Measurements from ENCODE around the gene GALNT18. TPM values are rescaled to one million over a fixed set of nuclear protein-coding genes. Genes with fewer than 3 reads are reported as not detected.

Gene GALNT18
- total RNA-seq, 1 donor from 2014 or later: 1.2 TPM

GRCh38 chr11:11316651-11317230 lies 305.1 kb downstream of the GALNT18 start:
- intact Hi-C loops (cut with micrococcal nuclease): no loop called here

- intact Hi-C loops (cut with micrococcal nuclease): no loop called here
Measured at GRCh38 chr11:11313902-11314692, 307.7 kb downstream of the GALNT18 start.

- intact Hi-C loops (cut with micrococcal nuclease): no loop called here
Measured at GRCh38 chr11:11313426-11313825, 308.4 kb downstream of the GALNT18 start.

- intact Hi-C loops (cut with micrococcal nuclease): no loop called here
Measured at GRCh38 chr11:11312738-11313137, 309.1 kb downstream of the GALNT18 start.

- intact Hi-C loops (cut with micrococcal nuclease): no loop called here
Measured at GRCh38 chr11:11311169-11311568, 310.6 kb downstream of the GALNT18 start.

GRCh38 chr11:11309906-11310305 lies 311.9 kb downstream of the GALNT18 start:
- intact Hi-C loops (cut with micrococcal nuclease): no loop called here

GRCh38 chr11:11308249-11308648 lies 313.6 kb downstream of the GALNT18 start:
- intact Hi-C loops (cut with micrococcal nuclease): no loop called here

- intact Hi-C loops (cut with micrococcal nuclease): no loop called here
Measured at GRCh38 chr11:11306855-11307254, 314.9 kb downstream of the GALNT18 start.

- intact Hi-C loops (cut with micrococcal nuclease): no loop called here
Measured at GRCh38 chr11:11304550-11304949, 317.3 kb downstream of the GALNT18 start.

GRCh38 chr11:11302565-11302964 lies 319.2 kb downstream of the GALNT18 start:
- intact Hi-C loops (cut with micrococcal nuclease): no loop called here

GRCh38 chr11:11301212-11301611 lies 320.6 kb downstream of the GALNT18 start:
- intact Hi-C loops (cut with micrococcal nuclease): no loop called here

- intact Hi-C loops (cut with micrococcal nuclease): no loop called here
Measured at GRCh38 chr11:11297578-11297977, 324.2 kb downstream of the GALNT18 start.

GRCh38 chr11:11296434-11296833 lies 325.4 kb downstream of the GALNT18 start:
- intact Hi-C loops (cut with micrococcal nuclease): no loop called here

GRCh38 chr11:11294551-11294855 lies 327.3 kb downstream of the GALNT18 start:
- intact Hi-C loops (cut with micrococcal nuclease): no loop called here

GRCh38 chr11:11293798-11294550 lies 327.8 kb downstream of the GALNT18 start:
- intact Hi-C loops (cut with micrococcal nuclease): no loop called here

- intact Hi-C loops (cut with micrococcal nuclease): no loop called here
Measured at GRCh38 chr11:11292839-11293238, 329.0 kb downstream of the GALNT18 start.

GRCh38 chr11:11291041-11292015 lies 330.5 kb downstream of the GALNT18 start:
- intact Hi-C loops (cut with micrococcal nuclease): no loop called here

- intact Hi-C loops (cut with micrococcal nuclease): no loop called here
Measured at GRCh38 chr11:11290354-11290753, 331.5 kb downstream of the GALNT18 start.

- intact Hi-C loops (cut with micrococcal nuclease): no loop called here
Measured at GRCh38 chr11:11289669-11290068, 332.1 kb downstream of the GALNT18 start.

- intact Hi-C loops (cut with micrococcal nuclease): no loop called here
Measured at GRCh38 chr11:11288972-11289616, 332.7 kb downstream of the GALNT18 start.

GRCh38 chr11:11284481-11284880 lies 337.3 kb downstream of the GALNT18 start:
- intact Hi-C loops (cut with micrococcal nuclease): no loop called here
